ENCODE measurements around the gene AFF1. TPM values are rescaled to one million over a fixed set of nuclear protein-coding genes. Genes with fewer than 3 reads are reported as not detected.
A peak's percentile ranks its signal among the peaks of the same experiment; 100 is the strongest.

Gene AFF1
- polyA plus RNA-seq, 1 donor (not counting 4 experiments of a cell fraction or from before 2014, with no cell fraction given): 14.4 TPM

GRCh38 chr4:86972997-86973396, 38.2 kb downstream of the AFF1 start:
- peak overlapping the region; percentile 54 for H3K4me2 ChIP-seq (ENCODE audit: control insufficient read depth, extremely low read depth, insufficient read depth, low read depth, low read length)
- H3K9me1 ChIP-seq (ENCODE audit: control insufficient read depth, extremely low read depth, insufficient read depth, low read length): peaks cover 8% of the 10 kb centered on the region
- H3K27me3 ChIP-seq (ENCODE audit: control insufficient read depth, extremely low read depth, insufficient read depth, low read length): no peaks in the 10 kb centered on the region
- H3K4me1 ChIP-seq (ENCODE audit: control insufficient read depth, extremely low read depth, insufficient read depth, low read length): peaks cover 40% of the 10 kb centered on the region
- no peak overlapping the region for H3K9ac ChIP-seq (ENCODE audit: control insufficient read depth, extremely low read depth, insufficient read depth, low read length)
- H3K36me3 ChIP-seq (ENCODE audit: control insufficient read depth in 2 of 2, extremely low read depth in 1 of 2, insufficient read depth in 2 of 2, low read length in 2 of 2): peaks cover 3 to 4% of the 10 kb centered on the region in 2 experiments
- no peak overlapping the region for H2AFZ ChIP-seq (ENCODE audit: control insufficient read depth, low read length)
- DNase-seq (ENCODE audit: low read depth, low spot score): no peak
- TF ChIP-seq CTCF (optimal IDR thresholded peaks at IDR 0.05 in 1 of 3, IDR thresholded peaks at IDR 0.05 in 1 of 3, conservative IDR thresholded peaks at IDR 0.05 in 1 of 3; ENCODE audit: extremely low read depth in 1 of 3, insufficient read depth in 2 of 3, low read length in 3 of 3) (no peak), EZH2 (IDR thresholded peaks at IDR 0.05; ENCODE audit: low read length) (no peak)
- peak overlapping the region; percentile 21 for H3K27ac ChIP-seq (ENCODE audit: control insufficient read depth, insufficient read depth, low read length)
- peaks cover 53% of the 10 kb centered on the region for H3K79me2 ChIP-seq (ENCODE audit: control insufficient read depth, insufficient read depth, low read length)
- no peaks in the 10 kb centered on the region for H3K9me3 ChIP-seq (ENCODE audit: control insufficient read depth, low read depth, low read length)
- peaks cover 3% of the 10 kb centered on the region for H4K20me1 ChIP-seq (ENCODE audit: control insufficient read depth, extremely low read depth, insufficient read depth, low read length)
- no peak overlapping the region for H3K4me3 ChIP-seq (ENCODE audit: control insufficient read depth in 2 of 3, extremely low read depth in 1 of 3, insufficient read depth in 2 of 3, low read depth in 1 of 3, low read length in 3 of 3)
- dilution Hi-C loops (cut with MboI; ENCODE audit: extremely low pct_ligation_motif_present, low sequenced_read_pairs): no loop called here
- FAIRE-seq: peak; percentile 83

DNA sequence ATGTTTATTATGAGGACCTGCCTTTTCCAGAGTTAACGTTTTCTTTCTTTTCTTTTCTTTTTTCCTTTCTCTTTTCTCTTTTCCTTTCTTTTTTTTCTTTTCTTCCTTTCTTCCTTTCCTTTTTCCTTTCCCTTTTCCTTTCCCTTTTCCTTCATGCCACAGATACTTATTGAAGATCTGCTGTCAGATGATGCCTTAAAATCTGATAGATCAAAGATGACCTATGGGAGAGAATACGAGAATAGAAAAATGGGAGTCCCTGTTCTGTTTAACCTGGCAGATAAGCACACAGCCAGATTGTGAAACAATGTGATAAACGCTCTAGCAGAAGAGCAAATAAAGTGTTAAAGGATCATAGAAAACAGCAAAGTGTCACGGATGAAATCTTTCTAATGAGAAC, 38.9 kb downstream of the AFF1 start:
- peaks cover 4% of the 10 kb centered on the region for H3K9me1 ChIP-seq (ENCODE audit: control insufficient read depth, extremely low read depth, insufficient read depth, low read length)
- no peak for FAIRE-seq

More for the DNA sequence above, 38.9 kb downstream of the AFF1 start:
- DNase-seq (ENCODE audit: low read depth, low spot score): no peak
- H3K36me3 ChIP-seq (ENCODE audit: control insufficient read depth in 2 of 2, extremely low read depth in 1 of 2, insufficient read depth in 2 of 2, low read length in 2 of 2): peaks cover under 1 to 4% of the 10 kb centered on the region in 2 experiments
- H3K4me1 ChIP-seq (ENCODE audit: control insufficient read depth, extremely low read depth, insufficient read depth, low read length): peaks cover 45% of the 10 kb centered on the region
- H4K20me1 ChIP-seq (ENCODE audit: control insufficient read depth, extremely low read depth, insufficient read depth, low read length): peaks cover 3% of the 10 kb centered on the region
- dilution Hi-C loops (cut with MboI; ENCODE audit: extremely low pct_ligation_motif_present, low sequenced_read_pairs): no loop called here
- H3K4me3 ChIP-seq (ENCODE audit: control insufficient read depth in 2 of 3, extremely low read depth in 1 of 3, insufficient read depth in 2 of 3, low read depth in 1 of 3, low read length in 3 of 3): no peak overlapping the region
- H3K9me3 ChIP-seq (ENCODE audit: control insufficient read depth, low read depth, low read length): no peaks in the 10 kb centered on the region
- TF ChIP-seq EZH2 (IDR thresholded peaks at IDR 0.05; ENCODE audit: low read length) (no peak), CTCF (optimal IDR thresholded peaks at IDR 0.05 in 1 of 3, IDR thresholded peaks at IDR 0.05 in 1 of 3, conservative IDR thresholded peaks at IDR 0.05 in 1 of 3; ENCODE audit: extremely low read depth in 1 of 3, insufficient read depth in 2 of 3, low read length in 3 of 3) (no peak)
- H3K27me3 ChIP-seq (ENCODE audit: control insufficient read depth, extremely low read depth, insufficient read depth, low read length): no peaks in the 10 kb centered on the region
- peaks cover 51% of the 10 kb centered on the region for H3K79me2 ChIP-seq (ENCODE audit: control insufficient read depth, insufficient read depth, low read length)
- H3K9ac ChIP-seq (ENCODE audit: control insufficient read depth, extremely low read depth, insufficient read depth, low read length): no peak overlapping the region
- H3K27ac ChIP-seq (ENCODE audit: control insufficient read depth, insufficient read depth, low read length): no peak overlapping the region
- no peak overlapping the region for H2AFZ ChIP-seq (ENCODE audit: control insufficient read depth, low read length)
- H3K4me2 ChIP-seq (ENCODE audit: control insufficient read depth, extremely low read depth, insufficient read depth, low read depth, low read length): peak overlapping the region; percentile 54

Data from keratinocyte (primary cell).